ENCODE data around the gene PSMB7.
A peak's percentile ranks its signal among the peaks of the same experiment; 100 is the strongest.

The PSMB7 gene

DNA sequence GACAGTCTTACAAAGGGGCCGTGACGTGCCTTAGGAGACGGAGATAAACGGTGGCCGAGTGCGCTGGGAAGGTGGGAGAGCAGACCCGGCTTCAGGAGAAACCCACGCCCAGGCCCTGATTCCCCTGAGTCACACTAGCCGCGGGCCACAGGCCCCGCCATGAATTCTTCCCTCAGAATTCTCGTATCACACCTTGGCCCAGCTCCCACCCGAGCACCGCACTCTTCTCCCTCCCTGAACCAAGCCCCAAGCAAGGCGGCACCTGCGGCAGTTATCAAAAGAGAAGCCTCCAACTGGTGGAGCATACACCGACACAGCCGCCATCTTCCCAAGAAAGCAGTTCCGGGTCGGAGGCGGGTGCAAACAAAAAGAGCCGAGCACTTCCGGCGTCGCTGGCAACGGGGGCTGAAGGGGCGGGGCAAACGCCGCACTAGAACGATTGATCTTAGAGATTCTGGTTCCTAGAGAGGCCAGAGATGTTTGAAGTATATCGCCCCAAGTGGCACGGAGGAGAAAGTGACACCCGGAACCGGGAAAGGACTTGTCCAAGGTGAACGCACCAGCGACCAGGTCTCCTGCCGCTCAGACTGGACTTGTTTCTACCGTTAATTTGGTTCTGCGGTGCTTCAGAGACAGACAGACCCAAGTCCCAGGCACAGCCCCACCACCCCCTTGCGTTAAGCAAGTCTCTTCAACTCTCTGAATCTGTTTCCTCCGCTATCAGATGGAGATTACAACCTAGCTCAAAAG lies at the start of gene PSMB7:
PSMB7 (minus strand) TSS at position 341 of the 750 bp plus-strand sequence; CDS start at position 324, 17 bp downstream.
- Histone ChIP-seq H3K9me2 (replicated peaks; ENCODE audit: insufficient read depth, low read length) (no peaks in the 10 kb centered on the region), H3F3A (ENCODE audit: insufficient read depth, low read length) (no peaks in the 10 kb centered on the region), H4K20me1 (ENCODE audit: insufficient read depth, low read length) (no peaks in the 10 kb centered on the region), H3K79me2 (ENCODE audit: low read length) (peaks cover 50% of the 10 kb centered on the region), H3K9me3 (replicated peaks; ENCODE audit: insufficient read depth, low read length) (no peaks in the 10 kb centered on the region), H3K4me3 (ENCODE audit: low read length) (peak within 1 kb of the TSS; percentile 81), H3K27ac (ENCODE audit: low read length) (peak within 1 kb of the TSS; percentile 35; the same call in 1 of the 2 replicates), H2AFZ (ENCODE audit: low read length) (peak within 1 kb of the TSS; percentile 94), H3K4me2 (ENCODE audit: low read depth, low read length) (peak within 1 kb of the TSS; percentile 68), H3K36me3 (replicated peaks; ENCODE audit: insufficient read depth, low read length) (peaks cover 24% of the 10 kb centered on the region), H3K27me3 (replicated peaks; ENCODE audit: insufficient read depth, low read length) (no peaks in the 10 kb centered on the region), H3K4me1 (ENCODE audit: low read length) (peaks cover 10% of the 10 kb centered on the region), H3K9ac (ENCODE audit: low read length) (peak within 1 kb of the TSS; percentile 81)
- TF ChIP-seq, protein P1, sequence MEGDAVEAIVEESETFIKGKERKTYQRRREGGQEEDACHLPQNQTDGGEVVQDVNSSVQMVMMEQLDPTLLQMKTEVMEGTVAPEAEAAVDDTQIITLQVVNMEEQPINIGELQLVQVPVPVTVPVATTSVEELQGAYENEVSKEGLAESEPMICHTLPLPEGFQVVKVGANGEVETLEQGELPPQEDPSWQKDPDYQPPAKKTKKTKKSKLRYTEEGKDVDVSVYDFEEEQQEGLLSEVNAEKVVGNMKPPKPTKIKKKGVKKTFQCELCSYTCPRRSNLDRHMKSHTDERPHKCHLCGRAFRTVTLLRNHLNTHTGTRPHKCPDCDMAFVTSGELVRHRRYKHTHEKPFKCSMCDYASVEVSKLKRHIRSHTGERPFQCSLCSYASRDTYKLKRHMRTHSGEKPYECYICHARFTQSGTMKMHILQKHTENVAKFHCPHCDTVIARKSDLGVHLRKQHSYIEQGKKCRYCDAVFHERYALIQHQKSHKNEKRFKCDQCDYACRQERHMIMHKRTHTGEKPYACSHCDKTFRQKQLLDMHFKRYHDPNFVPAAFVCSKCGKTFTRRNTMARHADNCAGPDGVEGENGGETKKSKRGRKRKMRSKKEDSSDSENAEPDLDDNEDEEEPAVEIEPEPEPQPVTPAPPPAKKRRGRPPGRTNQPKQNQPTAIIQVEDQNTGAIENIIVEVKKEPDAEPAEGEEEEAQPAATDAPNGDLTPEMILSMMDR (IDR thresholded peaks at IDR 0.05; ENCODE audit: low read length) = peak; percentile 81
- TF ChIP-seq EZH2 (optimal IDR thresholded peaks at IDR 0.05; ENCODE audit: low read depth, low read length) = no peak
- peak; percentile 98 for DNase-seq

DNA sequence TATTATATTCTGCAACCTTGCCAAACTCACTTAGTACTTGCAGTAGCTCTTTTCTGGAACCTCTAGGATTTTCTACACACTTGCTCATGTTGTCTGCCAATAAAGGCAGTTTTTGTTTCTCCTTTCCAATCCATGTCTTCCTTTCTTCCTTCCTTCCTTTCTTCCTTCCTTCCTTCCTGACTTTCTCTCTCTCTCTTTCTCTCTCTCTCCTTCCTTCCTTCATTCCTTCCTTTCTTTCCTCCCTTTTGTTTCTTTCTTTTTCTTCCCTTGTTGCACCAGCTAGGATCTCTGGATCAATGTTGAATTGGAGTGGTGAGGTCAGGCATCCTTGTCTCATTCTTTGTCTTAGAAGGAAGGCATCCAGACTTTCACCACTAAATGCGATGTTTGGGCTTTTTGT lies 47.5 kb upstream of the PSMB7 start:
- Histone ChIP-seq H2AFZ (ENCODE audit: low read length) (no peak overlapping the region), H3K4me2 (ENCODE audit: low read depth, low read length) (no peak overlapping the region), H3K9me2 (replicated peaks; ENCODE audit: insufficient read depth, low read length) (no peaks in the 10 kb centered on the region), H3F3A (ENCODE audit: insufficient read depth, low read length) (no peaks in the 10 kb centered on the region), H3K27me3 (replicated peaks; ENCODE audit: insufficient read depth, low read length) (no peaks in the 10 kb centered on the region; the same call in 1 of the 2 replicates), H3K9ac (ENCODE audit: low read length) (no peak overlapping the region), H3K79me2 (ENCODE audit: low read length) (no peaks in the 10 kb centered on the region), H3K36me3 (replicated peaks; ENCODE audit: insufficient read depth, low read length) (no peaks in the 10 kb centered on the region), H3K4me1 (ENCODE audit: low read length) (no peaks in the 10 kb centered on the region), H3K9me3 (replicated peaks; ENCODE audit: insufficient read depth, low read length) (no peaks in the 10 kb centered on the region), H3K27ac (ENCODE audit: low read length) (no peak overlapping the region), H3K4me3 (ENCODE audit: low read length) (no peak overlapping the region), H4K20me1 (ENCODE audit: insufficient read depth, low read length) (no peaks in the 10 kb centered on the region)
- no peak for TF ChIP-seq EZH2phosphoT487 (IDR thresholded peaks at IDR 0.05; ENCODE audit: low read length)
- TF ChIP-seq, protein P1 (IDR thresholded peaks at IDR 0.05; ENCODE audit: low read length) = no peak
- TF ChIP-seq EZH2 (optimal IDR thresholded peaks at IDR 0.05; ENCODE audit: low read depth, low read length) = no peak
- no peak for DNase-seq

DNA sequence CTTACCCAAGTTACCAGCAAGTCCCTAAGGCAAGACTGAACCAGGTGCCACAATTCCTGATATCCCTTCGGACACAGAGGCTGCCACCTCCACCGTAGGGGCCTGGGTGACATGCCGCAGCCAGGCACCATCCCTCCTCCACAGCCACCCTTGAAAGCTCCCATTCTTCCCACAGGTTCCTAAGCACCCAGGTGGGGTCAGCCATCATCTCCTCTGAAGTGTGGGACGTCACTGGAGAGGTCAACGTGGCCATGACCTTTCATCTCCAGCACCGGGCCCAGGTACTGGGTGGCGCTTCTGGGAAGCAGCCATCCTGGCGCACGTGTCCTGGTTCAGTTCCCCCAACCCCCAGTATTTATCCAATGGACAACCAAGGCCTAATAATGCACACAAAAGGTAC lies 43.2 kb upstream of the PSMB7 start:
- no peaks in the 10 kb centered on the region for H3F3A ChIP-seq (ENCODE audit: insufficient read depth, low read length)
- H3K36me3 ChIP-seq (replicated peaks; ENCODE audit: insufficient read depth, low read length) = no peaks in the 10 kb centered on the region
- H3K79me2 ChIP-seq (ENCODE audit: low read length) = no peaks in the 10 kb centered on the region
- H4K20me1 ChIP-seq (ENCODE audit: insufficient read depth, low read length) = no peaks in the 10 kb centered on the region
- H3K27ac ChIP-seq (ENCODE audit: low read length) = no peak overlapping the region
- no peak overlapping the region for H3K4me2 ChIP-seq (ENCODE audit: low read depth, low read length)
- no peak overlapping the region for H3K4me3 ChIP-seq (ENCODE audit: low read length)
- TF ChIP-seq, protein P1 (IDR thresholded peaks at IDR 0.05; ENCODE audit: low read length) = no peak
- TF ChIP-seq EZH2 (optimal IDR thresholded peaks at IDR 0.05; ENCODE audit: low read depth, low read length) (no peak), EZH2phosphoT487 (IDR thresholded peaks at IDR 0.05; ENCODE audit: low read length) (no peak)
- no peaks in the 10 kb centered on the region for H3K9me2 ChIP-seq (replicated peaks; ENCODE audit: insufficient read depth, low read length)
- no peak overlapping the region for H3K9ac ChIP-seq (ENCODE audit: low read length)
- H3K9me3 ChIP-seq (replicated peaks; ENCODE audit: insufficient read depth, low read length) = no peaks in the 10 kb centered on the region
- no peaks in the 10 kb centered on the region for H3K4me1 ChIP-seq (ENCODE audit: low read length)
- no peak overlapping the region for H2AFZ ChIP-seq (ENCODE audit: low read length)
- H3K27me3 ChIP-seq (replicated peaks; ENCODE audit: insufficient read depth, low read length) = no peaks in the 10 kb centered on the region; the same call in 1 of the 2 replicates
- DNase-seq = no peak

All from MM.1S (cell line).